Measurements from ENCODE around the gene UNC5C. TPM values are rescaled to one million over a fixed set of nuclear protein-coding genes. Genes with fewer than 3 reads are reported as not detected.

UNC5C gene
- total RNA-seq, 4 donors from 2014 or later: 1.2 to 5.0 (median 3.0) TPM

DNA sequence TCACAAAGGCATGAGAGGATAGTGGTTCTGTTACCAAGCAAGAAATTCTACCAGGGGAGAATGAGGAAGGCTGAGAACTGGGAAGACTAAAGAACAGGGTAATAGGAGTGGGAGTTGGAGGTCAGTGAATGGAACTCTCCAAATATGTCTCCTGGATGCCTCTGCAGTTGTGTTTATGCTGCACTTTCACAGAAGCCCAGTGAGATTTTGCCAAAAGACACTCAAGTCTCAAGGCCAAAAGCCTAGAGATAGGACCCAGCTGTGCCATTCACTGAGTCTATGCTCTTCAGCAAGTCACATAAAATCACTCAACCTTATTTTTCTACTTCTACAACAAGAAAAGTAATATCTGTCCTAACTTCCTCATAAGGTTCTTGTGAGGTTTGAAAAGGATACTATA lies 285.4 kb downstream of the UNC5C start:
- Histone ChIP-seq H3K36me3 (no peaks in the 10 kb centered on the region), H3K9me3 (no peaks in the 10 kb centered on the region), H3K4me3 (no peak overlapping the region), H3K4me1 (no peaks in the 10 kb centered on the region), H3K27ac (no peak overlapping the region), H3K27me3 (no peaks in the 10 kb centered on the region)
- no peak for DNase-seq (ENCODE audit: low spot score in 2 of 2)
- TF ChIP-seq POLR2A (IDR thresholded peaks at IDR 0.05) (no peak), EP300 (IDR thresholded peaks at IDR 0.05) (no peak)
- TF ChIP-seq, protein P1, sequence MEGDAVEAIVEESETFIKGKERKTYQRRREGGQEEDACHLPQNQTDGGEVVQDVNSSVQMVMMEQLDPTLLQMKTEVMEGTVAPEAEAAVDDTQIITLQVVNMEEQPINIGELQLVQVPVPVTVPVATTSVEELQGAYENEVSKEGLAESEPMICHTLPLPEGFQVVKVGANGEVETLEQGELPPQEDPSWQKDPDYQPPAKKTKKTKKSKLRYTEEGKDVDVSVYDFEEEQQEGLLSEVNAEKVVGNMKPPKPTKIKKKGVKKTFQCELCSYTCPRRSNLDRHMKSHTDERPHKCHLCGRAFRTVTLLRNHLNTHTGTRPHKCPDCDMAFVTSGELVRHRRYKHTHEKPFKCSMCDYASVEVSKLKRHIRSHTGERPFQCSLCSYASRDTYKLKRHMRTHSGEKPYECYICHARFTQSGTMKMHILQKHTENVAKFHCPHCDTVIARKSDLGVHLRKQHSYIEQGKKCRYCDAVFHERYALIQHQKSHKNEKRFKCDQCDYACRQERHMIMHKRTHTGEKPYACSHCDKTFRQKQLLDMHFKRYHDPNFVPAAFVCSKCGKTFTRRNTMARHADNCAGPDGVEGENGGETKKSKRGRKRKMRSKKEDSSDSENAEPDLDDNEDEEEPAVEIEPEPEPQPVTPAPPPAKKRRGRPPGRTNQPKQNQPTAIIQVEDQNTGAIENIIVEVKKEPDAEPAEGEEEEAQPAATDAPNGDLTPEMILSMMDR (IDR thresholded peaks at IDR 0.05): no peak

DNA sequence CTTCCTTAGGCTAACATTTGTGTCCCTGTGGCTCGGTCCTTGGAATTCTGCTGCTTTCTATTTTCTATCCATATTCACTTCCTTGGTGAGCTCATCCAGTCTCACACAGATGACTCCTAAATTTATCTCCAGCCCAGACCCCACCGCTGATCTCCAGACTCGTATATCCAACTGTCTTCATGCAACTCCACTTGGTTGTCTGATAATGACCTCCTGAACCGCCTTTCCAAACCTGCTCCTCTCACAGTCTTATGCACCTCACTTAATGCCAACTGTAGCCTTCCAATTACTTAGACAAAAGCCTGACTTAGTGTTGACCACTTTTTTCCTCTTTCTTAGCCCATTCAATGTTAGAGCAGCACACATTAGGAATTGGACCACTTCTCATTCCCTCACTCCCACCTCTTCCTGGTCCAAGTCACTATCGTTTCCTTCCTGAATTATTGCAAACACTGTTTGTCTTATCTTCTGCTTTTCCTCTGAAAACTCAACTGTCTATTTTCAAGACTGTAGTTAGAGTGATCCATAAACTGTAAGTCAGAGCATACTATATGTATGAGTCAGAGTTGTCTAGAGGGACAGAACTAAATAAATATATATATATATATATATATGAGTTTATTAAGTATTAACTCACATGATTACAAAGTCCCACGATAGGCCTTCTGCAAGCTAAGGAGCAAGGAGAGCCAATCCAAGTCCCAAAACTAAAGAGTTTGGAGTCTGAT lies 292.5 kb downstream of the UNC5C start:
- no peak overlapping the region for H3K27ac ChIP-seq
- H3K27me3 ChIP-seq: no peaks in the 10 kb centered on the region
- no peak for TF ChIP-seq POLR2A (IDR thresholded peaks at IDR 0.05)
- TF ChIP-seq, protein P1 (IDR thresholded peaks at IDR 0.05): no peak
- TF ChIP-seq EP300 (IDR thresholded peaks at IDR 0.05): no peak

GRCh38 chr4:95255396-95256107 lies 293.2 kb downstream of the UNC5C start:
- no peaks in the 10 kb centered on the region for H3K9me3 ChIP-seq
- no peak for TF ChIP-seq EP300 (IDR thresholded peaks at IDR 0.05)
- TF ChIP-seq, protein P1 (IDR thresholded peaks at IDR 0.05): no peak
- TF ChIP-seq POLR2A (IDR thresholded peaks at IDR 0.05): no peak
- no peaks in the 10 kb centered on the region for H3K27me3 ChIP-seq
- peaks cover 0 to 2% (median 0%) of the 10 kb centered on the region in 4 donors for H3K4me1 ChIP-seq
- H3K27ac ChIP-seq: no peak overlapping the region
- H3K36me3 ChIP-seq: no peaks in the 10 kb centered on the region
- H3K4me3 ChIP-seq: no peak overlapping the region
- peak in 1 of 2 donors; percentile 18 for DNase-seq (ENCODE audit: low spot score in 2 of 2)
- 61 to 64% methylated on average over 8 of the region's 8 CpGs for WGBS, 2 donors

More for the DNA sequence above, 292.5 kb downstream of the UNC5C start:
- H3K4me3 ChIP-seq: no peak overlapping the region
- H3K4me1 ChIP-seq: no peaks in the 10 kb centered on the region
- H3K9me3 ChIP-seq: no peaks in the 10 kb centered on the region
- 76 to 79% methylated on average over 6 of the region's 6 CpGs for whole genome bisulfite sequencing, 2 donors
- DNase-seq (ENCODE audit: low spot score in 2 of 2): no peak
- no peaks in the 10 kb centered on the region for H3K36me3 ChIP-seq

DNA sequence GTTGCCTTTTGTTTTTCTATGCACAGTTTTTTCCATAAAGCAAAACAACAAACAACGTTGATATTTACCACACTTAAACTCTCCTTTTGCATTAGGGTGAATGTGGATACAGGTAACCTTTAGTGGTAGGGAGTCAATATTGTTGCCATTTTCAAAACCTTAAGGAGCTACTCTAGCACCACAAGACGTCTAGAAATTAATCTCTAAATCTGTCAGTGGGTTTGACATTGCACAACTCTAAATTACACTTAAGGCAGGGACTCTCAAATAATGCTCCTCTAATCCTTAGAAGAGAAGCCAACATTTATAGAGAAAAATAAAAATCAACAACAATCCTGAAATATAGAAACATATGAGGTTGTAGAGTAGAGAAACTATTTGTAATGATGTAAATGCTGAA lies 297.2 kb downstream of the UNC5C start:
- Histone ChIP-seq H3K9me3 (no peaks in the 10 kb centered on the region), H3K4me1 (peaks cover 0 to 3% (median 0%) of the 10 kb centered on the region in 4 donors), H3K36me3 (no peaks in the 10 kb centered on the region), H3K27ac (no peak overlapping the region), H3K27me3 (no peaks in the 10 kb centered on the region), H3K4me3 (no peak overlapping the region)
- DNase-seq (ENCODE audit: low spot score in 2 of 2): no peak
- 62 to 65% methylated on average over 2 of the region's 2 CpGs for WGBS, 2 donors
- TF ChIP-seq POLR2A (IDR thresholded peaks at IDR 0.05) (no peak), EP300 (IDR thresholded peaks at IDR 0.05) (no peak)
- TF ChIP-seq, protein P1 (IDR thresholded peaks at IDR 0.05): no peak

GRCh38 chr4:95250544-95251137 lies 298.1 kb downstream of the UNC5C start:
- Histone ChIP-seq H3K4me3 (no peak overlapping the region), H3K36me3 (no peaks in the 10 kb centered on the region), H3K4me1 (peaks cover 0 to 3% (median 0%) of the 10 kb centered on the region in 4 donors), H3K27ac (no peak overlapping the region), H3K27me3 (no peaks in the 10 kb centered on the region), H3K9me3 (no peaks in the 10 kb centered on the region)
- no peak for DNase-seq (ENCODE audit: low spot score in 2 of 2)
- WGBS, 2 donors: 71 to 75% methylated on average over 7 of the region's 7 CpGs
- TF ChIP-seq EP300 (IDR thresholded peaks at IDR 0.05) (no peak), POLR2A (IDR thresholded peaks at IDR 0.05) (no peak)
- TF ChIP-seq, protein P1 (IDR thresholded peaks at IDR 0.05): no peak

All from tibial nerve (tissue), 4 donors.